GM18526 (cell line): ENCODE measurements around the gene NMUR1.

Experiments
- POLR2A ChIP-seq: IDR thresholded peaks from 3 replicates; pipeline ENCODE4 v1.6.1; 2011; ENCODE audit not compliant: insufficient read length; ENCODE audit errors: extremely low read depth

Gene NMUR1

GRCh38 chr2:231531883-231532755 is 1.9 kb upstream of the NMUR1 start:
- TF ChIP-seq POLR2A = no peak

DNA sequence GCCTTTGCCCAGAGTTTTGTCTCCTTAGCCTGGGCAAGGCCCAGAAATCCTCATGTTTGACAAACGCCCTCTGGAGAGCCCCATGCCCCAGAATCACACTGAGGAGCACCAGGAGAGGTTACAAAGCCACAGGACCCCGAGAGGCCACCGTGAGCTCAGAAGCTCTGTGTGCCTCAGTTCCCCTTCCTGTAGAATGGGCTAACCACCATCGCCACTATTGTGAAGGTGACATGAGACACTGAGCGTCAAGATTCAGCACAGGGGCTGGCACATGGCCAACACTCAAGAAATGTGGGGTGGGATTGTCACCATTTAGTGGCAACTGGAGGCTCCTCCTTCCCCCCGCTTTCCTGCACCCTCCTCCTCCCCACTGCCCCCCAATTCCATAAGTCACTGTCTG is 1.2 kb upstream of the NMUR1 start:
- no peak for TF ChIP-seq POLR2A

DNA sequence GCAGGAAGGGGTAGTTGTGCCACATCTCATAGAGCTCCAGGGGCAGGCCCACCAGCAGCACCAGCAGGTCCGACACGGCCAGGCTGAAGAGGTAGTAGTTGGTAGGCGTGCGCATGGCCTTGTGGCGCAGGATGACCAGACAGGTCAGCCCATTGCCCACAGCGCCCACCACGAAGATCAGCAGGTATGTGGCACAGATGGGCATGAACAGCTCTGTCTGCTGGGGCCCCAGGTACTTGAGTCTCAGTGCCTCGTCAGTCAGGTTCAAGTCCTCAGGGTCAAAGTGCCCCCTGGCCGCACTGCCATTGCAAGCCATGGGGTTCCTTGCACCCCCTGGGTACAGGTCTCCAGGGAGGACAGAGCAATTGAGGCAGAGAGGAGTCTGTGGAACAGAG is 1.6 kb downstream of the NMUR1 start:
- TF ChIP-seq POLR2A = no peak

DNA sequence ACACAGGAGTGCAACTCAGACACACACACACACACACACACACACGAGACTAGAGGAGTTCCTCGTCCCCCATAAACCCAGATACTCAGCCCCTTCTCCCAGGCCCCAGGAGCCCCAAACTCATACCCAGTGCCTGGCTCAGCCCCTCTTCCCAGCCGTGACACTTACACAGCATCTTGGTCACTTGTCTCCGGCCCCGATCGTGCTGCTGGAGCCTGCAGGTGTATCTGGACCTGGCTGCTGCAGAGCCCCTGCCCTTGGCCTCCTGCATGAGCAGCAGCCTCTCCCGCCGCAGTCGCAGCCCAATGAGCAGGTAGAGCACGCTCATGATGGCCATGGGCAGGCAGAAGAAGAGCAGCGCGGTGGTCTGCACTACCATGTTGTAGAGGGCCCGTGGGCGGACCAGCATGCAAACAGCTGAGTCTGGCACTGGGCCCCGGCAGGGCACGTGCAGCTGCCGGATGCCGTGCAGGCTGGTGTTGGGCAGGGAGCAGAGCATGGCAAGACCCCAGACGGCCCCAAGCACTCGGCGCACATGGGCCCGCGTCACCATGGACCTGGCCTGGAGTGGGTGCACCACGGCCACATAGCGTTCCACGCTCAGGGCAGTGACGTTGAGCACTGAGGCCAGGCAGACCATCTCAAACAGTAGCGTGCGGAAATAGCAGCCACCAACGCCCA is 2.1 kb downstream of the NMUR1 start:
- no peak for TF ChIP-seq POLR2A

GRCh38 chr2:231527091-231527395 is 3.2 kb downstream of the NMUR1 start:
- TF ChIP-seq POLR2A = no peak

DNA sequence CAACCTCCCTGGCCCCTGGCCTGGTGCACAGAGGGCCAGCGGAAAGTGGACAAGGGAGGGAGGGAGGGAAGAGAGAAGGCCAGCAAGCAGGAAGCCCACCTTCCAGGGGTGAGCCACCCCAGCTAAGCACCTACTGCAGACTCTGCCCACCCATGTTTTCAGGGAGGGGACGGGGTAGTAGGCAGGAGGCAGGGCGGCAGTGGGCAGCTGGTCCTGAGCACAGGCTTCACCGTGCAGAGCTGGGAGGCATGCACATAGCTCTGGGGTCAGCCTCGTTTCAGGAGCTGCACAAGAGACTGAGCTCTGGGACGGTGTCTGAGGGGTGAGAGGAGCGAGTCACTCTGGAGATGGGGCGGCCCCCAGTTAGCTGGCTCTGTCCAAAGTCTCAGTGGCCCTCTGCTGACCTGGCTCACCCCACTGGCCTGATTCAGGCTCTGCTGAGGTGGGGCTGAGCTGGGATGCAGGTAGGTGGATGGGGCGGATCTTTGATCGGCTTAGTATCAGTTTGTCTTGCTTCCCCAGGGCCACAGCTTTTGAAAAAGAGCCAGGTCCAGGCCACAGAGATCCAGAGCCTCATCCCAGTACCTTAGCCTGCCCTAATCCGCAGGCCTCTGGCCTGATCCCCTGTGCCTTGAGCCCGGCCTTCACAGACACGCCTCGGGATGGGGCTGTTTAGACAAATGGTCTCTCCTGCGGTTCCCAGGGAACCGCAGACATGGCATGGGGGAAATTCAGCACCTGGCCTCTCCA is 3.7 kb downstream of the NMUR1 start:
- no peak for TF ChIP-seq POLR2A

DNA sequence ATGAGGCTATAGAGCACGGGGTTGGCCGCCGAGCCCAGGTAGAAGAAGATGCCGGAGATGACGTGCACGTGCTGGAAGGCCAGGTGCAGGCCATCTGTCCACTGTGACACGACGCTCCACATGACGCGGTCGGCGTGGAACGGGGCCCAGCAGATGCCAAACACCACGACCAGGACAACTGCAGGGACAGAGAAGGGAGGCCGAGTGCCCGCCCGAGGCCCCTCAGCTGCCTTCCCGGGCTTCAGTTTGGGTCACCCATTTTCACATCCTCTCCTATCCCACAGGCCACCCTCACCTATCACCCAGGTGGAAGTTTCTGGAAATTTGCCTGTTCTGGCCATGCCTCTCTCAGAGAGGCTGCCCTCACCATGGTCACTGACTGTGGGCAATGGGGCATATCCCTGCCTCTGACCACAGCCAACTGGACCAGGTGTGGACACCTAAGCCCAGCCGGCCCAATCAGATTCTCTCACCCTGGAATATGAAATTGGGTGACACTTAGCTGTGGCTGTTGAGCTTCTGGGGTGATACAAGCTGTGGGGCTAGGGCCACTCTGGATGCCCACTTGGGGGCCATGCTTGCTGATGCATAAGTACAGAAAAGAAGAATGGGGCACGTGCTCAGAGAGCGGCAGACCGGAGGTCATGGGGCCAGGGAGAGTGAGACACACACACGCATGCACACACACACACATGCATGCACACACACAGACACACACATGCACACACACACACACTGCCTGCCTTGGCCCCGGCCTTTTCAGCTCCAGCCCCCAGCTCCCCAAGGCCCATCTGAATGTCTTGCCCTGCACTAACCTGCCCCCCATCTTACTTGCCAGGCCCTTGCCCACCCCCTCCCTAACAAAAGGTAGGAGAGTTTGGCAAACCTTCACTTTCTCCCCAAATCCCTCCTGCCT is 4.7 kb downstream of the NMUR1 start:
- no peak for TF ChIP-seq POLR2A

DNA sequence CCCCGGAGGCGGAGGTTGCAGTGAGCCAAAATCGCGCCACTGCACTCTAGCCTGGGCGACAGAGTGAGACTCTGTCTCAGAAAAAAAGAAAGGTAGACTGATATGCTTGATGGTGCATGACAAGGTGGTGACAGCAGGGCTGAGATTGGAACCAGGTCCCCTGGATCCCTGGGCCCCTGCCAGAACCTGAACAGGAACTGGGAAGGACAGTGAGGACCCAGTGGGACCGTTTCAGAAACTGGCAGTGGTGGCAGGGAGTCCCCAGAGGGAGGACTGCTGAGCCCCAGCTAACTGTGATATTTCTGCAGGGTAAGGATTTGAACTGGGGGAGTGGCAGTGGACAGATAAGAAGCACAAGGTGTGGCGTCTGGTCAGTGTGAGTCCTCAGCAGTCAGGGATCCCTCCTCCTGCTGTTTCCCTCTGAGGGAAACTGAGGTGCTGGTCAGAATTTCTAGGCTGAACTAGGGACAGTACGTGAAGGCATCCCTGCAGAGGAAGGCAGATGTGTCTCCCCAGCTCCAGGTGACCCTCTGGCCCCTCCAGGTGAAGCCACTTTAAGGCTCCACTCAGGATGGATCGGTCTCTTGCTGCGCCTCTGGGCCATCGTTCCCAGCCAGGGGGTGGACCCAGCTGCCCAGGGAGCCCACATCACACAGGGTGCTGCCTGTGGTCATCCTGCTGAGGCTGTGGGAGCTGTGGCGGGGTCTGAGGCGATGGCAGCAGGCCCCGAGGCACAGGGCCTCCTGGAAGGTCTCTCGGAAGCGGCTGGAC is 5.6 kb downstream of the NMUR1 start:
- TF ChIP-seq POLR2A = no peak

DNA sequence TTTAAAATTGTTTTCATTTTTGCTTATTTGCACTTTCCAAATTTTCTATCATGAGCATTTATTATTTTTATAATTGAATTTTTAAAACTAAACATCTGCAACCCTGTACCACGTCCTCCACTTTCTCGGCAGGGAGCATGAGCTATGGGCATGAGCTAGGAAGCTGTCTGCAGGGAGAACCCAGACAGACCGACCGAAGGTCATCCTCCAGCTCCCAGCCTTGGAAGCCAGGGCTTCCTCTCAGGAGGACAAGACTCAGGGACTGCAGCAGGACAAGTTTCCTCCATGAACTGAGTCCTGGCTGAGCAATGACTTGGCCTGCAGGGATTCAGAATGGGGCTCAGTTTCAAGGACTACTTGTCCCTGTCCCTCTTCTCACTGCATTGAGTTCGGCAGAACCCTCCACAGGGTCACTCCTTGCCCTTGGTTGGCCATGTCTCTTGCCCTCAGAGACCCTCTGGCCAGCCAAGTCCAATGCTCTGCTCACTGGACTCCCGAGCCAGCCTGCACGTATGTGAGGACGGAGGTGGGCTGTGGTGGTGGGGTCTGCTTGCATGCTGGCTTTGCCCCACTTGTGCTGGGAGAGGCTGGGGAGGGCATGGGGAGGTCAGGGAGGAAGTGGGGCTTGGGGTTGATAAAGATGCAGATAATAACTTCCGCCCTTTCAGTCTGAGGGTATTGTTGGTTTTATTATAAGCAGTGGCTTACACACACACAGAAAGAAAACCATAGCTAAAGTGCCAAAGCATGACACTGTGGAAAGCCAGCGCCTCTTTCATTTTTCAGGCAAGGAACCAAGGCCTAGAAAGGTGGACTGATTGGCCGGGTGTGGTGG is 6.6 kb downstream of the NMUR1 start:
- no peak for TF ChIP-seq POLR2A

DNA sequence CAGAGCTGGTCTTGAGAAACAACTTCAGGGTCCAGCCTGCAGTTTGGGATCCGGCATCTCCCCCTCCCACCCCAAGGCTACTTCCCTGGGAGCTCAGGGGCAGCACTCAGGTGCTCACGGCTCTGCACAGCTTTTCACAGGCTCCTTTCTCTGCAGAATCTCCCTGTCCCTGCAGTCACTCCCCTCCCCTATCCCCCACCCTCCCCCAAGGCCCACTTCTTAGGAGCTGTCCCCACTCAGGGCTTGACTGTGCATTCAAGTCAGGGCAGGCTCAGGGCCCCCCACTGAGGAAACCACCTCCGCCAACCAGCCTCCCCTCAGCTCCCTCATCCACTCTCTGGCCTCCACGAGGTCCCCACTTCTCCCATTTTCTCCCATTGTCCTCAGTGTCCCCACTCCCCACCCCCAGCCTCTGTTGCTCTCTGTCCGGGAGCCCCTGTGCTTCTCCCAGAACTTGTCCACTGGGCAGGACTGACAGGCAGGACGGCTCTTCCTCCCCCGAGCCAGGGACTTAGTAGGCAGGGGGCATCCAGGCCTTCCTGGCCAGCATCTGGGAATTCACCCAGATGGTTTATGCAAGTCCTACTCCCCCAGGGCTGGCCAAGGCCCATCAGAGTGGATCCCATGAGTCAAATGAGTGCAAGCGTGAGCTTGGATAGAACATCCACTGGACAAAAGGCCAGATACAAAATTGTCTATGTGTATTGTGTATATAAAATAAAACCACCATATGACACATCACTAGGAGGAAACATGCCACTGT is 7.6 kb downstream of the NMUR1 start:
- no peak for TF ChIP-seq POLR2A

DNA sequence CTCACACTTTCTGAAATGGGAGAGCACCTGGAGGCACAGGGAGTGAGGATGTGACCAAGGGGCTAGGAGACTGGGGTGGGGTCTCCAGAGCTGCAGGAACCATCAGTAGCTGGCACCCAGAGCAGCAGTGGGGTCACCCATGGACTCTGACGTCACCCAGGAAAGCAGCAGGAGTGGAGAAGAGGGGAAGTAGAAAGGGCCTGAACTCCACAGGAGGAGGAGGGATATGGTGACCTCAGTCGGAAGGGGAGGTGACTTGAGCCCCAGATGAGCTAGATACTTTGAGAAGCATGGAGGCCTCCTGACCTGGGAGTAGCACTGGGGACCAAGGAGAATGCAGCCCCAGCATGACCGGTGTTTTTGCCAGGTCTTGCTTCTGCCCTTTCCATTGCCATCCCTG is 8.8 kb downstream of the NMUR1 start:
- TF ChIP-seq POLR2A = no peak

GRCh38 chr2:231519975-231520555 is 10.2 kb downstream of the NMUR1 start:
- no peak for TF ChIP-seq POLR2A
